RKO (cell line): ENCODE measurements around the gene CSRNP3.
"Not testable (repeated sequence)": the region's sequence is repeated elsewhere in the genome, so short reads cannot be mapped to it uniquely, and the experiment has no call there.

ENCODE experiments used
- DNase-seq: peaks from one replicate; pipeline ENCODE4 v3.0.0-alpha.2; 2016; ENCODE audit warnings: low spot score

CSRNP3 gene

DNA sequence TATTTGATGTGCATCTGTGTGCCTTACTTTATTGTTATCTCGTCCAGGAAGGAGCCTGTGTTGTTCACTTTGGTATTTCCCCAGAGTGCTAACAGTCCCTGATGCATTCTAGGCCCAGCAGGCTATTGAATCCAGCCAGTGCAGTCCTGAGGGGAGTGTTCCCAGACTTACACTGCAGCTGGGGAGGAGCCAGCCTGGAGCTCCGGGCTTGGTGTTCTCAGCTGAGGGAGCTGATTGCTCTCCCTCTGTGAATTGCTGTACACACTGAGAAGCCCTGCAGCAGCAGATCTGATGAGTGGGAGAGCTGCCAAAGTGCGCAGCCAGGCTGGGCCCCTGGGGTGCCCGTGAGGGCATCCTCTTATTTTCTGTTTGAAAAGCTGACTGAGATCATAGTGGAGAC, 165.4 kb downstream of the CSRNP3 start:
- DNase-seq, result no peak

DNA sequence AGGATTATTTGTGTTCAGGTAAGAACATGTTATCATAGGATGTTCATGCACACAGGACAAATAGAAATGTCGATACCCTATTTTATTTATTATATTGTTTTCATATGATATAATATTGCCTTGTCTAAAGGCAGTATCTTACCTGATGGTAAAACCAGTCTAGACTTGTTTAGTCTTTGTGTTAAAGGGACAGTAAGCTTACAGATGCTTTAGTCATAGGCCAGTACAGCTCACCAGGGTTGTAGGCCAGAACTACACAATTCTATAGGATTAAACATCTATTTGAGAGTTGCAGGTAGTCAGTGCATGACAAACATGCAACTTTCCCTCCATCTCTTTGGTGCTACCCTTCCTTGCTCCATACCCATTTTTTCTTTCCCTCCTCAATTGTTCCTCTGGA, 166.0 kb downstream of the CSRNP3 start:
- no peak for DNase-seq

DNA sequence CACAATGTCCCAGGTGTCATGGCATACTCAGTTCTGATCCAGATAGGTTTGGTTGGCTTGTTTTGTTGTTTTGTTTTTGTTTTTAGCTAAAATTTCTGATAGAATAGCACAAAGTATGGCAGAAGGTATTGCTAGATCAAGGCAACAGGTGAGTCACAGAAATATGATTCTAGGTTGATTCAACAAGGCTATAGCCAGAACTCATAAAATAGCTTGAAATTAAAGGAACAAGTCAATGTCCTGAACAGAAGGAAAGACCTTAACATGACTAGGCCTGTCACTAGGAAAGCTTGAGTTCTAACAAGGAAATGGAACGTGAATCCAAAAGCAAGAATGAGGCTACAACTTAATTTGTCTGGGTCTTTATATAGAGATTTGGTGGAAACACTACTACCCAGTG, 167.5 kb downstream of the CSRNP3 start:
- DNase-seq, result no peak

DNA sequence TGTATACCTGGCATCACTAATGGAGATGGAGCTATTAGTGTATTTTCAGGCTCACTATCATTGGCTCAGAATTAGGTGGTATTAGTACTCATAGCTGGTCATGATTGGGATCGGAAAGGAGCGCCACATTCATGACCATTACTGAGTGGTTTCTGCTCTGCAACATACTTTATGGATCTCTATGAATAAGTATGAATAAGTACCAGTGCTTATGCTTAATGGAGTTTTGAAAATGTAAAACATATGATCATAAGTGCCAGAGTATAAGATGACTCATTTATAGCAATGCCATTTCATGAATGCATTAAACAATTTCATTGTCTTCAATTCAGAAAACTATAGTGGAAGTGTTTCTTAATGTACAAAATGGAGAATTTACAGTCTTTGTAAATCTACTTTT, 167.9 kb downstream of the CSRNP3 start:
- no peak for DNase-seq

DNA sequence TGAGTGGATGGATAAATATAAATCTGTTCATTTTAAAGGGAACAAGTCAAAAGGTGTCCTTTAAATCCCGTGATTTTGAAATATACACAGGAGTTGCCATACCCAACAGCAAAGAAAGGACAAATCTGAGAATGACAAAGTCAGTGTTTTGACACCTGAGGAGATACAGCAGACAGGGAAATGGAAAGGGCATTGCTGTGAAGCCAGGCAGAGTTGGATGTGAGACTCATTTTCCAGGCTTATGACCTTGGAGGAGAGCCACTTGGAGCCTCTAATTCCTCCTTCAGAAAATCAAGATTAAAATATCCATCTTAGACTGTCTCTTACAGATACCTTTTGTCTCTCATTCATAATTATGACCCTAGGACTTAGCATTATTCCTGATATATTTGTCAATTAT, 170.0 kb downstream of the CSRNP3 start:
- DNase-seq, result no peak

DNA sequence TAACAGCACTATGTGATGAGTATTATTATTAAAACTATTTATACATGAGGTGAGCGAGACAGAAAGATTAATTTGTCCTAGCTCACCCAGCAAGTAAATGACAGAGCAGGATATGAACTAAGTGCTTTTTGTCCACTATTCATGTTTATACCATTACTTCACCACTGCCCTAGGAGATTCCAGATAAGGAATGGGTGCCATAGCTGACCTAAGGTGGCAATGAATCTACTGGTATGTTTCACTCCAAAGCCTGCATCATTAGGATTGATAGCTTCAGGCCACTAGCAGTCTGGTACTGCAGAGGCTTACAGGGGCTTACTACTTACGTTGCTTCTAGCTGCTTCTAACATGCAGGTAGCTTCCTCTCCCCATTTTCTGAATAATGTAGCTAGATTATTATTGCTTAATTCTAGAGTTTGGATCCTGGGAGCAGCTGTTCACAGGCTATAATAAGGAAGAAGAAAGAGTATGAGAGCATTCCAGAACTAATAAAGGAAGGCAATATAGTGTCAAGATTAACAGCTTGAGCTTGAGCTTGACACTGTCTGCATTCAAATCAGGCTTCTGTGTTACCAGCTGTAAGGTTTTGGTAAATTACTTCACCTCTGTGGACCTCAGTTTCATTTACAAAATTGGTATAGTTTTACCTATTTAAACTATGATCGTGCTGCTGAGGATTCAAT, 170.9 kb downstream of the CSRNP3 start:
- DNase-seq, result no peak

DNA sequence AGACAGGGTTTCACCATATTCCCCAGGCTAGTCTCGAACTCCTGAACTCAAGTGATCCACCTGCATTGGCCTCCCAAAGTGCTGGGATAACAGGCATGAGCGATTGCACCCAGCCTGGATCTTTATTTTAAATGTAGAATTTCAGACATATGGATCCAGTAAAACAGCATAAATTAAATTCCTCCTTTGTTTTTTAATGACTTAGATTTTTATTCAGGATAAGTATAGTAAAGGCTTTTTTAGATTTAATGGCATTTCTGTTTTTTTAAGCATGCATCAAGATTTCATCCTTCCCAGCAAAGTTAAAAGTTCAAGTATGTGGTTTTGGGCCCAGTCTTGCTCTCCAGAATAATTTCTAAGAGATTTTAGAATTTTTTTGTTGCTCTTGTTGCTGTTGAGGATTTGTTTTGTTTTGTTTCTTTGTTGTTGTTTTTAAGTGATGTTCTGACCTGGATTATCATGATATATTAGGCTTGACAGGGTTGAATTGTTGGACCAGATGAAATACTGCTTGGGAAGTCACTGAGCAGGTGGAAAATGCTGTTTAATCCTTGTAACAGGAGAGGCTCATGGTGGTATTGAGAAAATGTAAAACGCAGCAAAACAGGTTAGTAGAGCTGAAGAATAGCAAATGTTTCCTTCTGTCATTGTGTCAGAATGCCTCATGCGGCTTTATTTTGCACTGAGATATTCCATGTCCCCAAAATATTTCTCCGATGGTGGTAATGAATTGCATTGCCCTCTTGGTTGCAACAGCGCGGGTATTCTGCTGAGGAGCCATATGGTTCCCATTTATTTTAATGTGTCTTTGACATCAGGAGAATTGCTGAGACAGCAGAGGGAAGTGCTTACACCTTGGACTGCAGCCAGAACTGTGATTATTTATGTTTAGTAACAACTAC, 176.7 kb downstream of the CSRNP3 start:
- DNase-seq, result no peak

DNA sequence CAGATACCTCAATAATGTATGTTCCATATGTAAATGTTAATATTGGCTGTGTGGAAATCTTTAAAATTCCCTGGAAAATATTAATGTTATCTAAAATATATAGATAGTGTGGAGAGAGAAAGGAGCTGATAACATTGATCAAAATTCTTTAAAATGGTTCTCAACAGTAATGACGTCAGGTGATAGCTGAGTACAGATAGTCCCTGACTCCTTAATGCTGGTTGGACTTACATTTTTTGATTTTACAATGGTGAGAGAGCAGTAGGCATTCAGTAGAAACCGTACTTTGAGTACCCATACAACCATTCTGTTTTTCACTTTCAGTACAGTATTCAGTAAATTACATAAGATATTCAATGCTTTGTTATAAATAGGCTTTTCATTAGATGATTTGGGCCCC, 177.9 kb downstream of the CSRNP3 start:
- no peak for DNase-seq

DNA sequence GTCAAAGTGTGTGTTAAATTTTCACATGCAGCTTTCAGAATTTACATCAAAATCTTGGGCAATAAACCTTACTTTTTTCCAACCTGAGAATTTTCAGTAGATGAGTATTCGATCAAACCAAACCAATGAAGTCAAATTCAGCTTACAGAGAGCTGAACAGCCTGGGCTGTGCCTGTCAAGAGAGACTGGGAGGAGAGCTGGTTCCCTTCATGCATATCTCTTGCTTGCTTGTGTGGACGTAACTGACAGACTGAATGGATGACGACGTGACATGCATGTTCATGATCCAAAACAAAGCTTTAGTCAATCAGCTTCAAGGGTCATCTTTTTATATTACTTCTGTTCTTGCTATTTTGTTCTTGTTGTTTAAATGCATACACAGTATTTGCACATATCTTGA, 179.3 kb downstream of the CSRNP3 start:
- no peak for DNase-seq

DNA sequence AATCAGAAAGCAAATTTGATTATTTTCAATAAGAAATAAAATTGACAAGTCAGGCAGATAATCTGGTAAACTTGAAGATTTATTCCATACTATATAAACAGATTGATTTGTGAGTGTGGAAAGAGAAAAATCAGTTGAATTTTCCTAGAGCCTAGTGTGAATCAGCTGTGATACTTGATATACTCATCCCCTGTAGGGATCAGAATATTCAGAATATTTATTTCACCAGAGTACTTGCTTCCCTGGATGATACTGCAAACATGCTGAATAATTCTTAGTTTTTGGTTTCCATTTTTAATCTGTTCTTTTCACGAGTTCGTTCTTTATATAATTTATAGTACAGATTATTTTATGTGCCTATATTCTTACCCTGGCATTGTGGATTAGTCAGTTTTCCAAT, 181.7 kb downstream of the CSRNP3 start:
- no peak for DNase-seq

DNA sequence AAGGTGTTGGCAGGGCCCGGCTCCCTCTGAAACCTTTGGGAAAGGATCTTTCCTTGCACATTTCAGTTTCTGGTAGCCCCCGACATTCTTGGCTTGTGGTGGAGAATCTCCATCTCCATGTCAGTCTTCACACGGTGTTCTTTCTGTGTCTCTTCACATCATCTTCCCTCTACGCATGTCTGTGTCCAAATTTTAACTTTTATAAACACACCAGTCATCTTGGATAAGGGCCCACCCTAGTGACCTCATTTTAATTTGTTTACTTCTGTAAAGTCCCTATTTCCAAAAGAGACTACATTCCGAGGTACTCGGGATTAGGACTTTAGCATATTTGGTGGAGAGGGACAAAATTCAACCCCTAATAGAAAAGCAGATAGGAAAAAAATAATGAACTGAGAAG, 186.2 kb downstream of the CSRNP3 start:
- DNase-seq, result no peak

DNA sequence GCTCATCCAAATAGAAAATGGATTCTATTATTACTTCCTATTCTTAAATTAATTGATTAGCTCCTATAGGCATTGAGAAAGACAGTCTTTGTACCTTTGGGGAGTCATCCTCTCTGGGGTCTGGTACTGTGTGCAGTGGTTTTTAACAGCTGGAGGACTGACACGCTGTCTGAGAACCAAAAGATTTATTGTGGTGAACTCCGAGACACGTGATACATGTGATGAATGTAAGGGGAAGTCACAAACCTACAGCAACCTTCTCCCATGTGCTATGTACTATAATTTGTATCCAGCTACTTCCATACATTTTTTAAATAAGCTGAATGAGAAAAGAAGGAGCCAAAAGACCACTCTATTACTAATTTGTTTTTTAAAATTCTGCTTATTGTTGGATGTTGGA, 190.9 kb downstream of the CSRNP3 start:
- DNase-seq, result no peak

DNA sequence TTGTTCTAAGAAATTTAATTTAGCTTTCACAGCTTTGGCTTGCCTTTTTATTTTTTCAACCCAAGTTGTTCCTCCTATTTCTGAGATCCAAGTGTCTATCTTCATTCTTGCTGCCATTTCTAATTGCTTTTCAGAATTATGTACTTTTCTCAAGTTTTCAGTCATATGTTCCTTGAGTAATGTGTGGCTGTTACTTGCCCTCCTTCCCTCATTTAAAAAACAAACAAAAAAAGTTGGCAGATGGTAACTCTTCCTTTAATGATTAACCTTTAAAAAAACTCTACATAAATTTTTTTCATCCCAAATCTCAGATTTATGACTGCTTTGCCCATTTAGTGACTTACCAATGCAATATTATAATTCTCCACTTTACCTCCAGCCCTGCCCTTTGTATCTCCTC, 193.2 kb downstream of the CSRNP3 start:
- DNase-seq, result no peak

DNA sequence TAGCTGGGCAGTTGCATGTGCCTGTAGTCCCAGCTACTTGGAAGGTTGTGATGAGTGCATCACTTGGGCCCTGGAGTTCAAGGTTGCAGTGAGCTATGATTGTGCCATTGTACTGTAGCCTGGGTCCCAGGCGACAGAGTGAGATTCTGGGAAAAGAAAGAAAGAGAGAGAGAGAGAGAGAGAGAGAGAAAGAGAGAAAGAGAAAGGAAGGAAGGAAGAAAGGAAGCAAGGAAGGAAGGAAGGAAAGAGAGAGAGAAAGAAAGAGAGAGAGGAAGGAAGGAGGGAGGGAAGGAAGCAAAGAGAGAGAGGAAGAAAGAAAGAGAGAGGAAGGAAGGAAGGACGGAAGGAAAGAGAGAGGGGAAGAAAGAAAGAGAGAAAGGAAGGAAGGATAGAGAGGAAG, 196.1 kb downstream of the CSRNP3 start:
- no peak for DNase-seq

DNA sequence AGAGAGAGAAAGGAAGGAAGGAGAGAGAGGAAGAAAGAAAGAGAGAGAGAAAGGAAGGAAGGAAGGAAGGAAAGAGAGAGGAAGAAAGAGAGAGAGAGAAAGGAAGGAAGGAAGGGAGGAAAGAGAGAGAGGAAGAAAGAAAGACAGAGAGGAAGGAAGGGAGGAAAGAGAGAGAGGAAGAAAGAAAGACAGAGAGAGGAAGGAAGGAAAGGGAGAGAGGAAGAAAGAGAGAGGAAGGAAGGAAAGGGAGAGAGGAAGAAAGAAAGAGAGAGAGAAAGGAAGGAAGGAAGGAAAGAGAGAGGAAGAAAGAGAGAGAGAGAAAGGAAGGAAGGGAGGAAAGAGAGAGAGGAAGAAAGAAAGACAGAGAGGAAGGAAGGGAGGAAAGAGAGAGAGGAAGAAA, 196.6 kb downstream of the CSRNP3 start:
- not testable (repeated sequence) for DNase-seq

DNA sequence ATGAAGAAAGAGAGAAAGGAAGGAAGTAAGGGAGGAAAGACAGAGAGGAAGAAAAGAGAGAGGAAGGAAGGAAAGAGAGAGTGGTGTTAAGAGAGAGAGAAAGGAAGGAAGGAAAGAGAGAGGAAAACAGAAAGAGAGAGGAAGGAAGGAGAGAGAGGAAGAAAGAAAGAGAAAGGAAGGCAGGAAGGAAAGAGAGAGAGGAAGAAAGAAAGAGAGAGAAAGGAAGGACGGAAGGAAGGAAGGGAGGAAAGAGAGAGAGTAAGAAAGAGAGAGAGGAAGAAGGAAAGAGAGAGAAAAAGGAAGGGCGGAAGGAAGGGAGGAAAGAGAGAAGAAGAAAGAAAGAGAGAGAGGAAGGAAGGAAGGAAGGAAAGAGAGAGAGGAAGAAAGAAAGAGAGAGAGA, 197.1 kb downstream of the CSRNP3 start:
- no peak for DNase-seq

DNA sequence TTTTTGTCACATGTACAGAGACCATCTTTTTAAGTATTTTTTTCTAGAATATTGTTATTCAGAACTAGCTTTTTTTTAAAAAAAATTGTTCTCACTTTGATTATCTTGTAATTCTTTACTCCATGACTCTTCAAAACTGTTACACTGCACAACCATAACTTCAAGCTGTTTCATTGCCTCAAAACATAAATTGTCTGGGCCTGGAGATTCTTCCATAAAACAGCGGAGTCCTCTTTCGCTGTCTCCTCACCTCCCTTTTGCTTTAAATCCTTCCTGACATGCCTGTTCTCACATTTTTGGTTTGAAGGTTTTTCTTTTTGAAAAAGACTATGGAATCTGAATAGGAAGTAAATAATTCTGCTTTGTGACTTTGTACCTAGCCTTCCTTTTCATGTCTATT, 197.9 kb downstream of the CSRNP3 start:
- no peak for DNase-seq

DNA sequence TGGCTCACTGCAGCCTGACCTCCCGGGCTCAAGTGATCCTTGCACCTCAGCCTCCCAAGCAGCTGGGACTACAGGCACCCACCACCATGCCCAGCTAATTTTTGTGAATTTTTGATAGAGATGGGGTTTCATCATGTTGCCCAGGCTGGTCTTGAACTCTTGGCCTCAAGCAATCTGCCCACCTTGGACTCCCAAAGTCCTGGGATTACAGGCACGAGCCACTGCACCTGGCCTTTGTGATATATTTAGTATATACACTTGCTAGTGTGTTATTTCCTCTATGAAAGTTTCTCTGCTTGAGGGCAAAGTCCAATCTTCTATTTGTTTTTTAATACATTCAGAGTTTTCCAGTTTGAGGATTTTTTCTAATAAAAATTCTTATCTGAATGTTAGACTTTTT, 205.3 kb downstream of the CSRNP3 start:
- no peak for DNase-seq

DNA sequence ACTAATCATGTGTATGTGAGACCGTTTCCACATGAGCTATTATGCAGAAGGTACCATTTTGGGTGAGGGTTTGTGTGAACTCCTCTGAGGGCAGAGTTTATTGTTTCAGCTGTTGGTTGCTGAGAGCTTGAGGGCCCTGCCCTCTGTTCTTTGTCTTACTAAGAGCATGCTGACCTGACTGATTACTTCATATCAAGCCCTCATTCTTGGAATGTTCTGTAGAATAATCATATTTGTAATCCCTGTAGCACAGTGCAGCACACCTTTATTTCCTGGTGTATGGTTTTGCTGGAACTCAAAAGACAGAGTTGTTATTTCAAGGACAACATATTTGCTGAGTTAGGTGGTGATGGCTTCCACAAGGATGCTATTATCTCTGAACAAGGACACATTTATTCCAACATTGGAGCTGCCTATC, 206.1 kb downstream of the CSRNP3 start:
- DNase-seq, result no peak

DNA sequence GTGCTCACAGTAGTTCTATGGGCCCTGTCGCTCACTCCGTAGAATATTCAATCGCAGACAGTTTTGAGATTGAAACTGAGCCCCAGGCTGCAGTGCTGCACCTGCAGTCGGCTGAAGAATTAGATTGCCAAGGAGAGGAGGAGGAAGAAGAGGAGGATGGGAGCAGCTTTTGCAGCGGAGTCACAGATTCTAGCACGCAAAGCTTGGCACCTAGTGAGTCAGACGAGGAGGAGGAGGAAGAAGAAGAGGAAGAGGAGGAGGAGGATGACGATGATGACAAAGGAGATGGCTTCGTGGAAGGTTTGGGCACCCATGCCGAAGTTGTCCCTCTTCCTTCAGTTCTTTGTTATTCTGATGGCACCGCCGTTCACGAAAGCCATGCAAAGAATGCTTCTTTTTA, 209.4 kb downstream of the CSRNP3 start:
- no peak for DNase-seq

DNA sequence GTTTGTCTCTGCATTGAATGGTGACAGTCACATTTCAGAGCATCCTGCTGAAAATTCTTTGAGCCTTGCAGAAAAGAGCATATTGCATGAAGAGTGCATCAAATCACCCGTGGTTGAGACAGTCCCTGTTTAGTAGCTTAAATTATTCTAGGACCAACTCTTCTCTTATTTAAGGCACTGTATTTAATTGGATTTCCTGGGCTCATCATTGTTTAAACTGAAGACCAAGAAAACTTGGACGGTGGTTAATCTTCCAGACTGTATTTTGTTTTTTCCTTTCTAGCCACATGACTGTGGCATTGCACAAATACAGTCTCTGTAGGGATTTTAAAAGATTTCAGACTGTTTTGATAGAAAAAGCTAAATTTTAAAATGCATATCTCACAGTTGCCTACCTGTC, 210.1 kb downstream of the CSRNP3 start:
- no peak for DNase-seq

DNA sequence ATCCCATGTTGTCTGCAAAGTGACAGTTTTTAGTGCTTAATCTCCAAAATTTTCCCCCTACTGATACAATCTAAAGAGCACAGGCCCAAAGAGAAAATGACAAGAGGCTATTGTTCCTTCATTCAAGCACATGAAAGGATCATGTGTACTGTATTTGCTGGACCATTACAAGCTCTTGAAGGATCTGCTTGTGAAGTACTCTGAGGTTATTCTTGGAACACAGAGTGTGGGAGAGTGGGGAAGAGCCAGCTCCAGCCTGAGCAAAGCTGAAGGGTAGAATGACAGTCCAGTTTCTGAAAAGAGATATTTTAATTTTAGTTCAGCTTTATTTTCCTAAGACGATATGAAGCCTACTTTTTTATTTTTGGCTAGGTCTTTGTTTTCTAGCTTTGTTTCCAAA, 212.3 kb downstream of the CSRNP3 start:
- DNase-seq, result no peak

DNA sequence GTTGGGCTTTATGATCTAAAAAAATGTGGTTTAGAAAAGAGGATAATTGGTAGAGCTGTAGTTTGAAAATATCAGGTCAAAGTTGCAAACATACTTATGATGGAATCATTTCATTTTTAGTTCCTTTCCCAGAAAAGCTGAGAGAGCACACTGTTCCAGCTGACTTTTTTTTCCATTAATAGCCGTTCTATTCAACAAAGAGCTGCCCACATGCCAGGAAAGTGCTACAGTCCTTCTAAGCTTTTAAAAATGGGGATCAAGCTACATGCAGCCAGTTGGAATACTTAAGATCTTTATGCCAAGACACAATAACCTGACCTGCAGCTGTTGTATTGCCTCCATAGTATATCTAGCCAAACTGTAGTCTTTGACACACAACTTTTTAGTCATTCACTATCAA, 213.0 kb downstream of the CSRNP3 start:
- no peak for DNase-seq

DNA sequence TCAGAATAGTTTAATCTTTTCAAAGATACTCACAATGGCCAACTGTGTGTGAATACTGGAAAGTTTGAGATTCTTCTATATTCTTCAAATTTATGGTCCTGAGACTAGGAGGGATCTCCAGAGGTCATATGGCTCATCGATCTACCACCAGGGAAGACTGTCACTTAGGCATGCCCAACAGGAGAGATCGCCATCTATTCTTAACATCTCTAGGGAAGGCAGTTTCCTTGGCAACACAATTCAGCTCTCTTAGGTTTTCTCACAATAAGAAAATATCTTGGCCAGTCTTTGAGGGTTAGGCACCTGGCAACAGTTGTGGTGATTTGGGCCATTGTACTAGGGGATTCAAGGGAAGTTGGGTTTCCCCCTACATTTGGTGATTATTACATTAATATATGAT, 217.3 kb downstream of the CSRNP3 start:
- DNase-seq, result no peak
